ENCODE measurements around the gene CARHSP1. TPM values are rescaled to one million over a fixed set of nuclear protein-coding genes. Genes with fewer than 3 reads are reported as not detected.

Gene CARHSP1
- total and polyA plus RNA-seq, 9 of the 15 experiments (the other 6 are each of a cell fraction or from before 2014, with no cell fraction given): 5.8 to 114 (median 41.1) TPM

DNA sequence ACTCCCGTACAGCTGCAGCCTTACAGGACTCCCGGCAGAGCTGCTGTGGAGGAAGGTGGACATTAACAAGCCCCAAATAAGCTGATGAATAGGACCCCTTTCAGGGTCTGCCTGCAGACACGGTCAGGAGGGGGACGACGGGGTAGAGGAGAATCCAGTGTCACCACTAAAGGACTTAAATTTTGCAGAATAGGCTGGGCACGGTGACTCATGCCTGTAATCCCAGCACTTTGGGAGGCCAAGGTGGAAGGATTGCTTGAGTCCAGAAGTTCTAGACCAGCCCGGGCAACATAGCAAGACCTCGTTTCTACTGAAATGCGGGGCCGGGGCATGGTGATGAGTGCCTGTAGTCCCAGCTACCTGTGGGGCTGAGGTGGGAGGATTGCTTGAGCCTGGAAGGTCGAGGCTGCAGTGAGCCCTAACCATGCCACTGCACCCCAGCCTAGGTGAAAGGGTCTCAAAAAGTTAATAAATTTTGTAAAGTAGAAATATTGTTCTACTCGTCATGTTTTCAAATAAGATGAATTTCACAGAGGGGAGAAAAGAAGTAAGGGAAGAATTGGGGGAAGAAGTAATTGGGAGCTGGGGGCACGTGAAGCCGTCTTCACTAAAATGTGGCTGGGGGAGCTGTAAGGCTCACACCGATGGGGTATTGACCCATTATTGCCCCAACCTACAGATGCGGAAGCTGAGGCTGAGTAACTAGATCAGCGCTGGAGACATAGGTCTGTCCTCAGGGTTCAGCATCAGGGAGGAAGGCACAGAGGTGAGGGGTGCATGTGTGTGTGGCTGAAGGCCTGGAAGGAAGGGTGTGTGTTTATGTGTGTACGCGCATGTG lies 18.0 kb upstream of the CARHSP1 start:
- BruUV-seq (replicated peaks): no TSS peak
- intact Hi-C loops (cut with micrococcal nuclease): no loop called here
- Histone ChIP-seq H3K4me1 (replicated peaks in 1 of 2; ENCODE audit: control insufficient read depth in 2 of 2, insufficient read depth in 2 of 2, low read length in 2 of 2) (peaks cover 6 to 40% of the 10 kb centered on the region in 2 experiments; a peak in 4 of 5 replicates), H3K9ac (ENCODE audit: insufficient read depth in 1 of 2, low read depth in 2 of 2, low read length in 2 of 2) (no peak overlapping the region), H3K27me3 (ENCODE audit: control insufficient read depth in 2 of 2, insufficient read depth in 2 of 2, low read length in 2 of 2) (no peaks in the 10 kb centered on the region; a peak in 1 of 5 replicates), H3K4me3 (no peak overlapping the region), H2AFZ (ENCODE audit: low read depth, low read length) (no peak overlapping the region), H3K9me1 (ENCODE audit: control insufficient read depth, insufficient read depth, low read length) (peaks cover 4% of the 10 kb centered on the region), H3K9me3 (replicated peaks; ENCODE audit: control insufficient read depth, insufficient read depth, low read depth, low read length) (no peaks in the 10 kb centered on the region), H4K20me1 (replicated peaks; ENCODE audit: control insufficient read depth, insufficient read depth, low read length) (peaks cover 24% of the 10 kb centered on the region), H3K27ac (ENCODE audit: extremely low read depth, low read depth, low read length) (no peak overlapping the region), H3K79me2 (ENCODE audit: control insufficient read depth, insufficient read depth, low read length) (no peaks in the 10 kb centered on the region), H3K36me3 (ENCODE audit: control insufficient read depth, insufficient read depth, low read length) (peaks cover 26% of the 10 kb centered on the region; the same call in 2 of the 3 replicates), H3K4me2 (ENCODE audit: insufficient read depth, low read length) (no peak overlapping the region)
- POLR2A ChIA-PET: no interaction called here
- WGBS (ENCODE audit: insufficient coverage, low coverage, missing lambda C conversion rate): 55% methylated on average over 19 of the region's 19 CpGs
- ATAC-seq (no peak), DNase-seq (ENCODE audit: extremely low read depth in 1 of 4, low spot score in 3 of 4) (no peak), FAIRE-seq (no peak)
- in situ Hi-C loops (cut with MboI): no loop called here
- CTCF ChIA-PET (ENCODE audit: low intra/inter-chr PET ratio): no interaction called here
- TF ChIP-seq POLR2B (IDR thresholded peaks at IDR 0.05; ENCODE audit: low read depth, partially characterized antibody): no peak
- TF ChIP-seq PHF21A (IDR thresholded peaks at IDR 0.05; ENCODE audit: borderline replicate concordance, low read depth): no peak
- TF ChIP-seq POLR3G (IDR thresholded peaks at IDR 0.05; ENCODE audit: extremely low read depth, insufficient read length, insufficient replicate concordance): no peak
- TF ChIP-seq IRF1 (CRISPR knock-in tag; IDR thresholded peaks at IDR 0.05; ENCODE audit: borderline replicate concordance): no peak
- TF ChIP-seq ZNF217 (CRISPR knock-in tag; IDR thresholded peaks at IDR 0.05): no peak
- peak; percentile 71 for TF ChIP-seq HNRNPLL (IDR thresholded peaks at IDR 0.05; ENCODE audit: low read depth, low read length, poor library complexity, severe bottlenecking)
- TF ChIP-seq ZNF175 (CRISPR knock-in tag; IDR thresholded peaks at IDR 0.05; ENCODE audit: low read depth): no peak
- TF ChIP-seq, protein P1, sequence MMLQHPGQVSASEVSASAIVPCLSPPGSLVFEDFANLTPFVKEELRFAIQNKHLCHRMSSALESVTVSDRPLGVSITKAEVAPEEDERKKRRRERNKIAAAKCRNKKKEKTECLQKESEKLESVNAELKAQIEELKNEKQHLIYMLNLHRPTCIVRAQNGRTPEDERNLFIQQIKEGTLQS (IDR thresholded peaks at IDR 0.05): peak; percentile 8; the same call in 1 of the 2 replicates
- TF ChIP-seq, protein P1 (CRISPR knock-in tag; conservative IDR thresholded peaks at IDR 0.05): no peak
- TF ChIP-seq SMC3 (conservative IDR thresholded peaks at IDR 0.05; ENCODE audit: insufficient read depth, low read depth, low read length): no peak

Measured in K562 (cell line).